Neural crest cell (in vitro differentiated cells): ENCODE measurements around the gene DOCK4. TPM values are rescaled to one million over a fixed set of nuclear protein-coding genes. Genes with fewer than 3 reads are reported as not detected.

Source experiments
- DNase-seq: peaks from one replicate; pipeline ENCODE4 v3.0.0; 2021; ENCODE audit warnings: low read depth, mixed read lengths, low spot score
- H3K27ac Mint-ChIP-seq: one replicate; pipeline ENCODE4 v1.8.0; 2021; ENCODE audit warnings: mild to moderate bottlenecking, mixed read lengths; ENCODE audit not compliant: unreplicated experiment
- H3K27me3 Mint-ChIP-seq: 2 replicates; pipeline ENCODE4 v1.8.0; 2021; ENCODE audit warnings: low read depth, mild to moderate bottlenecking, mixed read lengths
- H3K36me3 Mint-ChIP-seq: 2 replicates; pipeline ENCODE4 v1.8.0; 2021; ENCODE audit warnings: low read depth, mild to moderate bottlenecking, mixed read lengths
- H3K4me1 Mint-ChIP-seq: 2 replicates; pipeline ENCODE4 v1.8.0; 2021; ENCODE audit warnings: mixed read lengths
- H3K4me3 Mint-ChIP-seq: one replicate; pipeline ENCODE4 v1.8.0; 2021; ENCODE audit warnings: mild to moderate bottlenecking, mixed read lengths
- H3K9me3 Mint-ChIP-seq: 2 replicates; pipeline ENCODE4 v1.8.0; 2021; ENCODE audit warnings: mixed read lengths
- total RNA-seq: library from RNA; stranded (reverse); gene quantifications from 2 replicates; pipeline ENCODE4 v1.2.1, GENCODE V29; 2021
- TF ChIP-seq, protein P1 (sequence below): fragments of 200-600 bp; sonication (generic); conservative IDR thresholded peaks from 2 replicates; pipeline ENCODE4 v1.5.0; 2021; ENCODE audit warnings: antibody characterized with exemption, mild to moderate bottlenecking

Gene DOCK4
- total RNA-seq, 1 donor from 2014 or later, result 15.3 TPM

DNA sequence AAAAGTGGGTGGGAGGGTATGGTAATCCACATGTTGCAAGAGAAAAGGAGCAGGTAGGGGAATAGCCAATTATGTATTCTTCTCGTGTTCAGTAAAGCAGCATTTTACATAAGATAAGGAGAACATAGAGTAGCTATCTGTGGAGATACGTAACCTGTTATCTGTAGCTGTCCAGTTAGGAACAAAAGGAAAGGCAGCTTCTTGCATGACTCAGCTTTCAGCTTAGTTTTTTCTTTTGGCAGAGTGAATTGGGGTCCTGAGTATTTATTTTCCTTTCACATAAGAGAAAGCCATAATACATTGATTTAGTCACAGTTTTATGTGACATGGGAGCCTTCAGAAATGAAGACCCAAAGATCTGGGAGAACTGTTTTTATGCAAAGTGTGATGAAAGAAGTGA lies 527.2 kb downstream of the DOCK4 start:
- Mint-ChIP-seq H3K27ac (no peak overlapping the region), H3K4me1 (no peaks in the 10 kb centered on the region), H3K9me3 (no peaks in the 10 kb centered on the region), H3K36me3 (no peaks in the 10 kb centered on the region), H3K4me3 (no peak overlapping the region), H3K27me3 (no peaks in the 10 kb centered on the region)
- DNase-seq, result no peak
- TF ChIP-seq, protein P1, sequence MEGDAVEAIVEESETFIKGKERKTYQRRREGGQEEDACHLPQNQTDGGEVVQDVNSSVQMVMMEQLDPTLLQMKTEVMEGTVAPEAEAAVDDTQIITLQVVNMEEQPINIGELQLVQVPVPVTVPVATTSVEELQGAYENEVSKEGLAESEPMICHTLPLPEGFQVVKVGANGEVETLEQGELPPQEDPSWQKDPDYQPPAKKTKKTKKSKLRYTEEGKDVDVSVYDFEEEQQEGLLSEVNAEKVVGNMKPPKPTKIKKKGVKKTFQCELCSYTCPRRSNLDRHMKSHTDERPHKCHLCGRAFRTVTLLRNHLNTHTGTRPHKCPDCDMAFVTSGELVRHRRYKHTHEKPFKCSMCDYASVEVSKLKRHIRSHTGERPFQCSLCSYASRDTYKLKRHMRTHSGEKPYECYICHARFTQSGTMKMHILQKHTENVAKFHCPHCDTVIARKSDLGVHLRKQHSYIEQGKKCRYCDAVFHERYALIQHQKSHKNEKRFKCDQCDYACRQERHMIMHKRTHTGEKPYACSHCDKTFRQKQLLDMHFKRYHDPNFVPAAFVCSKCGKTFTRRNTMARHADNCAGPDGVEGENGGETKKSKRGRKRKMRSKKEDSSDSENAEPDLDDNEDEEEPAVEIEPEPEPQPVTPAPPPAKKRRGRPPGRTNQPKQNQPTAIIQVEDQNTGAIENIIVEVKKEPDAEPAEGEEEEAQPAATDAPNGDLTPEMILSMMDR, result no peak

DNA sequence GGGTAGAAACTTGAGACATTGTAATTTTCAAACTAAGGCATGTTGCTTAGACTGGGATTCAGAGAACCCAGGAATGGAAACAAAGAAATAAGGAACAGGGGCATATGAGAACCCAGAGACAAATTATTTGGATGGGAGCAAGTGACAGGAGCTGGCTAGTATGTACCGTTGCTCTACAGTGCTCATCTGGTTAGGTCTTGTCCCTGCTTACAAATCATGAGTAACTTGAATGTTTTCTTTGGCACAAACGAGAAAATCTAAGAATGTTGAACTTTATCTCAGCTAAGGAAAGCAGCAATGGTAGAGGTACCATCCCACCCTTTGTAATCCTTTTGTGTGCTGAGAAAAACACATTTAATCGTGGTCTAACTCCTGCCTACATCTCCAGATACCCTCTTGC lies 527.9 kb downstream of the DOCK4 start:
- no peaks in the 10 kb centered on the region for H3K27me3 Mint-ChIP-seq
- TF ChIP-seq, protein P1, result no peak
- no peak for DNase-seq
- H3K4me3 Mint-ChIP-seq, result no peak overlapping the region
- H3K27ac Mint-ChIP-seq, result no peak overlapping the region
- no peaks in the 10 kb centered on the region for H3K36me3 Mint-ChIP-seq
- no peaks in the 10 kb centered on the region for H3K4me1 Mint-ChIP-seq
- H3K9me3 Mint-ChIP-seq, result no peaks in the 10 kb centered on the region

DNA sequence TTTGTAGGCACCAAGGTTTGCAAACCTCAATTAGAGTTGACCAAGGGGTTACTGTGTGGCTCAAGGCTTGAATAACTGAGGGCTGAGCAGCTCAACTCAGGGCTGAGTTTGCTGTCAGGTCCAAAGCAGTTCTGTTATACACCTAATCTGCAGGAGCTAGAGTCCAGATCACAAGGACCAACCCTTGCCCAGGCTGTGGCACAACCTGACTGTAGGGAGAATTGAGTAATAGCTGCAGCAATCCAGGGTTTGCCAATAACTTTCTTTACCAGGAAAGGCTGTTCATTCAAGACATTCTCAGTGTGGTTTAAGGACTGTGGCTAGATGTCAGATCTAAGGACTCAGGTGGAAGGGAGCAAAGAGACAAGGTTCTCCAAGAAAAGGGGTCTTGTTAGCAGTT lies 528.4 kb downstream of the DOCK4 start:
- Mint-ChIP-seq H3K9me3 (no peaks in the 10 kb centered on the region), H3K4me1 (no peaks in the 10 kb centered on the region), H3K4me3 (no peak overlapping the region), H3K36me3 (no peaks in the 10 kb centered on the region), H3K27ac (no peak overlapping the region), H3K27me3 (no peaks in the 10 kb centered on the region)
- TF ChIP-seq, protein P1, result no peak
- no peak for DNase-seq

DNA sequence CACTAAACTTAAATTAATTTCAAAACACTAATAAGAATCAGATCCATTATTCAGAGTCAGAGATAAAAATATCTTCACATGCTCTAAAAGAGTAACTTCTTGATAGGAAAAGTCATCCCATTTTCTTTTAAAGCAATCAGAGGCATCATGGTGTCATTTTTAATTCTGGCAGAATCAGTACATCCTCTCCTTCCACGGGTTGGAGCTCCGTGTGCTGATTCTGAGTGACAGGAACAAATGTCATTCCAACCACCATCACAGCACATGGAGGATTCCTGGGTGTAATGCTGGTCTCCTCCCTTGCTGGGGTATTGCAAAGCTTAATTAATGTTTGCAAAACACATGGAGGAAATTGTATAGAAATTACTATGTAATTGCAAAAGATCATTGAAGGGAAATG lies 529.4 kb downstream of the DOCK4 start:
- H3K4me1 Mint-ChIP-seq, result no peaks in the 10 kb centered on the region

More for the DNA sequence above, 529.4 kb downstream of the DOCK4 start:
- TF ChIP-seq, protein P1, result no peak
- Mint-ChIP-seq H3K27ac (no peak overlapping the region), H3K36me3 (no peaks in the 10 kb centered on the region), H3K4me3 (no peak overlapping the region), H3K27me3 (no peaks in the 10 kb centered on the region), H3K9me3 (no peaks in the 10 kb centered on the region)
- no peak for DNase-seq

Other genes starting within 250 kb of the DOCK4 start
- 20.2 and 20.9 TPM in 2 replicates for gene ZNF277, start 296 bp upstream of the DOCK4 start, total RNA-seq
- gene IFRD1, start 244.1 kb upstream of the DOCK4 start, total RNA-seq, result 76.6 and 78.7 TPM in 2 replicates